GM19468 (cell line): ENCODE measurements around the gene TBX18.

Experiments used
- ATAC-seq: cut with Tn5 transposase; IDR thresholded peaks from one replicate; pipeline ENCODE4 v1.9.1; 2021; ENCODE audit warnings: mild to moderate bottlenecking, moderate library complexity, moderate number of reproducible peaks; ENCODE audit not compliant: unreplicated experiment; ENCODE audit errors: extremely low read depth

Gene TBX18

DNA sequence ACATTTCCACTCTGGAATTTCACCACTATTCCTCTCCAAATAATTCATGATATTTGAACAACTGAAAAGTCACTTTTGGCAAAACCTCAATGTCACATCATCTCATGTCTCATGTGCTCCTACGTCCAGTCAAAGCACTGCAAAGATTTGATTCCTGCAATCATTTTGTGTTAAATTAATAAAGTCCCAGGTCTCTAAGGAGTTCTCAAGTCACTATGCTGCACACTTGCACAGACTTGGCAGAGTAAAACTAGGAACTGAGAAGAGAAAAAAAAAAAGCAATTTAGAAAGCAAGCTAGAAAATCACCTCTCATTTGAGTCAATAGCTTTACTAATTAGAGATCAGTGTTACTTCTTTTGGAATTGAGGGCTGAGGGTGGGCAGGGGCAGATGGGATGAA lies 11.2 kb downstream of the TBX18 start:
- no peak for ATAC-seq

DNA sequence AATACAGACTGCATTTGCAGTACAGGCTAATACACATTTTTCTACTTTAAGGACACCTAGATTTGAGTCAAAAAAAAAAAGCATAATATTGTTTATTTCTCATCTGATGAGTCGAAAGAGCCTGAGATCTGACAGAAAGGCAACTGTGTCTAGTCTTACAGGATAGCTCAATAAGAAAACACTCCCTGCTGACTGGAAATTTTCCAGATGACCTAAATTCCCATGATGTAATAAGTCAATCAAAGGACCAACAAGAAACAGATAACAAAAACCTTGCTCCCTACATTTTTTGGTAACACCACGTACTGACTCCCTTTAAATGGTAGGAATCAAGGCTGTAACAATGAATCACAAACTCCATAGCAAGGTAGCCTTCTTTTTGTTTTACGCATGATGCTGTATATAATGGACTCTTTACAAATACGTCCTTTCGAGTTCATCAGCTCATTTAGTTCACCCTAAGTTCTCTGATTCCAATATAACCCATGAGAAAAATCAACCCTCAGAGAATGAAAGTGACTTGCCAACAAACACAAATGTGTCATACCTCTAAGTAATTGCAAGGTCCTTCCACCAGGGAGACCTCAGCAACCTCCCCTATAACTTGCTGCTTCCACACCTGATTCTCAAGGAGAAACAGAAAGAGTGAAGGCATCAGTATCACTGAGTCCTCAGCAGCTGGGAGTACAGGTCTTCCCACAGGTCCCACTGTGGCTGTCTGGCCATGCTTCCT lies 12.1 kb downstream of the TBX18 start:
- no peak for ATAC-seq

DNA sequence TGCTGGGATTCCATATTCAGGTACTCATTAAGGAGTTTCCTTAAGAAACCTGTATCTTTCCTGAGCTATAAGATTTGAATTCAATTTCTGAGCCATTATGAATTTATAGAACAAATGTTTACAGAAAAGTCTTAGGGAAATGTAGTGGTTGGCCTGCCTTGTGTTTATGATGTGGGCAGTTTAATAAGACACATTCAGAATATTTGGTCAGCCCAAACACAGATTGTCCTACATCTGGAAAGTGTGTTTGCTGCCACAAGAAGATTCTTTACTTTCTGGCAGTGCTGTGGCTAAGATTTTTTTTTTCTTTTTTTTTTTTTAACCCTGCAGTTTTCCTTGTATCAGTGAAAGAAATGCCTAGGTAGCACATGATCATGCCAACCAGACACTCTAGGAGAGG lies 15.2 kb downstream of the TBX18 start:
- no peak for ATAC-seq

DNA sequence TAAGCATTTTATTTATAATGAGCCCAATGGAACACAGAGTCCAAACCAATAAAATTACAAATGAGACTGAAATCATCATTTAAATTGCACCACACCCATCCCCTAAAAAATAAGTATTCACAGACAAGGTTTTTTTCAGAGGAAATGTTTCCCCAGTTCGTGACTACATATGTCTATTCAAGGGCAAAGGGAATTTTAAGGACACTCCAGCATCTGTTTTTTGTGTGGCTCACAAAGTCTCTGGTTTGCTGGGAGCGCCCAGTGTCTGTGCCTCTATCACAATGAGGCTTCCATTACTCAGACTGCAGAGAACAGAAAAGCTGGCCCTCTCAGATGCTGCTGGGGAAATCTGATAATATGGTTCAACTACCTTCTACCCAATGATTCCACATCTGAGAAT lies 16.0 kb downstream of the TBX18 start:
- no peak for ATAC-seq

DNA sequence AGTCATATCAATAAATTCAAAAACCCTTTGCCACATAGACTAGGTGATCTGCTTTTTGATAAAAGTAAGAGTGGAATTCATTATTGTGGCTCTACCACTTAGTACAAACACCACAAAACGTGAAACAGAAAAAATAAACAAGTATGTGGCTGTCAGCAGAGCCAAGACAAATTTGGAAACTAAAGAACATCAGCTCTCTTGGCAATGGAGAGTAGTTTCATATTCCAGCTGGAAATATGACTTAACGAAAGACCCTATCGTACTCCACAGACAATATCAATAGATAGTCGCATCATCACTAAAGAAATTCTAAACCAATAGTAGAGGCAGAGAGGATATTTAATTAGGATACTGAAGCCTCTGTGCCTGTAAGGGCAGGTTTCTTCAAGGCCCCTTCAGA lies 20.8 kb downstream of the TBX18 start:
- no peak for ATAC-seq

DNA sequence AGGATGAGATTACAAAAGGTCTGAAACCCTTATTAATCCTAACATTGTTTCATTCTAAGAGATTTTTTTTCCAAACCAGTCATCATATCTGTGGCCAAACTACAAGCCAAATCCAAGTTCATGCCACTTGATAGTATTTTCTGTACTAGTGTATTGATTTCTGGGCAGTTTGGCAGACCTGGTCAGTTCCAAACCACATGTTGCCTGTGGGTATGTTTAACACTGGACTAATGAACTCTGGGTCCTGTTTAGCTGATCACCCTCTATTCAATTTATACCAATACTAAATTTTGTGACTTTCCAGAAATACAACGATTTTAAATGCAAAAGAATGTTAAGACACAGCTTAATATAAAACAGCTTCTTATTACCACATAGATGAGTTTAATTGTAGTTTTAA lies 24.0 kb downstream of the TBX18 start:
- ATAC-seq, result no peak

DNA sequence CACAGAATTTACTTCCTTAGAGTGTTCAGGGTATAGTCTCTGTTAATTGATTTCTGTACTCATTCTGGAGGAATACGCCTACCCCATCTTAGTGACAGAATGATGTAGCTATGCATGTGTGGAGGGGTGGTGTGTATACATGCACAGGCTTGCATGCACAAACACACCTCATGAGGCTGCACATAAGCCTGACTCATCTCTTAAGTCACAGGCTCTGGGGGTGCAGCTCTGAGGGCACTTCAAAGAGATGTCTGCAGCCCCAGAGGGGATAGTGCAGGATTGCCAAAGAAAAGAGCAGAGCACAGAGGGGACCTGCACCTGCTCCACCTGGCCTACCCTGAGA lies 24.6 kb downstream of the TBX18 start:
- no peak for ATAC-seq

DNA sequence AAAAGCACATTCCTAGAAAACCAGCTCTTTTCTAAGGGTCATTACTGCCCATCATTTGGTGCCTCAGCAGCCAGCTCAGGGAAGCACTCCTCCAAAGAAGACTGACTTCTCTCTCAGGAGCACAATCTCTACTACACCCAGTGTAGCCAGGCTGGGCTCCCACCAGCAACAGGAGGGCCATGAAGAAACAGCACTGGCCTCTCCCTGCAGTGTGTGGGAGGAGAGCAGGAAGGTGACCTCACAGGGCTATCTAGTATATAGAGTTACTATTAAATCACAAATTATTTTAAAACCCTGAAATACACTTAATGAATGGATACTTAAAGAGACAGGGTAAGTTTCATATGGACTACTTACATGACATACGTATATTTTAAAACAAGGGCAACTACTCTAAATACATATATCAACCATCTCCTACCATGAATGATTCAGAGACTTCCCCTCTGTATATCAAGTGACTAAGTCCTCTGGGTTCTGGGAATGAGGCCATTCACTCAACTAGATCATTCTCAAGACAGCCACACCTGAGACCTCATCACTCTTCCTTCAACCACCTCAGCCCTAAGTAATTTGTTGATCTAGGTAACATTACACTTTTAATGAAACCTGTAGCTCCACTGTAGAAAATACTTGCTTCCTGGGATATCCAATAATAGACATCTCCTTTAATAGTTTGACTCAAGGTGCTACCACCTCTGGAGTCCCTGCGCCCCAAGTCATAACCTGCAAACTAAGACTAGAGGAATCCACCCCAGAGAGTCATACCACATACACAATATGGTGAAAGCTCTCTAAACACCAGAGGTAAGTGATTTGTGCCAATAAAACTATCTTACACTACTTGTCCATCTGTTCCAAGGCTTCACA lies 25.2 kb downstream of the TBX18 start:
- no peak for ATAC-seq

DNA sequence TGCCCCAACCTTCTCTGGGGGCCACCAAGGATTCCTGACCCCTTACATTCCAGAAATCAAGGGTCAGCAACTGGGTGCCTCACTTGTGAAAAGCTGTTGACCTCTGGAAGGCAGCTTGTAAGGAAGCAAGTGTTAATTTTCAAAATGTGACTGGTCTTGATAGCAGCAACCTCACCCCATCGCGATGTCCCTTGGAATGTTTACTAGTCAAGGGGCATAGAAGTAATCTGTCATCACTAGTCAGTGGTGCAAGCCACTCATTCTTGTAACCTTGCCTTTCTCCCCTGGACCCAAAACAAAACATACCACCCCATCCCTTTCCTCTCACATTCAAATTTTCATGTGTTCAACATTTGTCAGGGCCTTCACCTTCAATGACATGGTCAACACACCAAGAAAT lies 30.5 kb downstream of the TBX18 start:
- no peak for ATAC-seq

DNA sequence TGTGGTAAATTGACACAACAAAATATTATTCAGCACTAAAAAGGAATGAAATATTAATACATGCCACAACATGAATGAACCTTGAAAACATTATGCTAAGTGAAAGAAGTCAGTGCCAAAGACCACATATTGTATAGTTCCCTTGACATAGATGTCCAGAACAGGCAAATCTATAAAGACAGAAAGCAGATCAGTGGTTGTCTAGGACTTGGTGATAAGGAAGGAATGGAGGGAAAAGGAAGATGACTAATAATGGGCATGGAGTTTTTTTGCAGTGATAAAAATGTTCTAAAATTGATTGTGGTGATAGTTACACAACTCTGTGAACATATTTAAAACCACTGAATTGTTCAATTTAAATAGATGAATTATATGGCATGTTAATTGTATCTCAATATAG lies 32.5 kb downstream of the TBX18 start:
- no peak for ATAC-seq

DNA sequence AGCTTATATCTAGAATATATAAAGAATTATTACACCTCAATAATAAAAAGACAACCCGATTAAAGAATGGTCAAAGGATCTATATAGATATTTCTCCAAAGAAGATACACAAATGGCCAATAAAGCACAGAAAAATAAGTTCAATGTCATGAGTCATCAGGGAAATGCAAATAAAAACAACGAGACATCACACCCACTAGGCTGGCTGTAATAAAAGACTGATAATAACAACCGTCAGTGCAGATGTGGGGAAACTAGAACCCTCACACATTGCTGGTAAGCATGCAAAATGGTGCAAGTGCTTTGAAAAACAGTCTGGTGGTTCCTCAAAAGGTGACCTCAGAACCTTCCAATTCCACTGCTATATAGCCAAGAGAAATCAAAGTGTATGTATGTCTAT lies 33.0 kb downstream of the TBX18 start:
- ATAC-seq, result no peak

DNA sequence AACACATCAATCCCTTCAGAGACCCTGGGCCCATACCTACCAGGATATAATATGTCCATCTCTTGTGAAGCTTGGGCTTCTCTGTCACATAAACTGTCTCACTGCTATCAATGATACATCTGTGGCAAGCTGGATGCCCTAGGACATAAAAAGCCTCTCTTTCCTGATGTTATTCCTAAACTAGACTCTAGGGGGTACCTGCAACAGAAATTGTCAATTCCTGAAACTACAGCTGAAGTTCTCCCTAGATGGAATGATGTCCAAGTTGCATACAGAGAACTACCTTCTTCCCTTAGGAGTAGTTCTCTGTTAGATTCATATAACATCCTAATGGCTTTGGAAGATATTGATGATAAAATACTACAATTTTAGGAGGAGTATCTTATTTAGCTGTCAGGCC lies 35.8 kb downstream of the TBX18 start:
- no peak for ATAC-seq

DNA sequence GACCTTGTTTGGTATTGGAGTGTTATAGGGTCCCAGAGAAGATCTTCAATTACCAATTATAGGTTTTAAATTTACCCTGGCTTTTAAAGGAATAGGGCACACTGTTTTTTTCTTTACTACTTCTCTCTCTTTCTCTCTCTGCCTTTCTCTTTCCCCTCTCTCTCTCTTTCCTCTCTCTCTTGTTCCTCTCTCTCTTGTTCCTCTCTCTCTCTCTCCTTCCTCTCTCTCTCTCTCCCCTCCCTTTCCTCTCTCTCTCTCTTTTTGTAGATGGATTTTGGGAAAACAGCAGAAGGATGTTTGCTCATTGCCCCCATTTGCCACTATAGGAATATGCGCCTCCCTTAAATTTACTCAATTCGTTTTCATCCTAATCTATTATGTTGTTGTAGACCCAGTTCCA lies 45.2 kb downstream of the TBX18 start:
- ATAC-seq, result no peak

DNA sequence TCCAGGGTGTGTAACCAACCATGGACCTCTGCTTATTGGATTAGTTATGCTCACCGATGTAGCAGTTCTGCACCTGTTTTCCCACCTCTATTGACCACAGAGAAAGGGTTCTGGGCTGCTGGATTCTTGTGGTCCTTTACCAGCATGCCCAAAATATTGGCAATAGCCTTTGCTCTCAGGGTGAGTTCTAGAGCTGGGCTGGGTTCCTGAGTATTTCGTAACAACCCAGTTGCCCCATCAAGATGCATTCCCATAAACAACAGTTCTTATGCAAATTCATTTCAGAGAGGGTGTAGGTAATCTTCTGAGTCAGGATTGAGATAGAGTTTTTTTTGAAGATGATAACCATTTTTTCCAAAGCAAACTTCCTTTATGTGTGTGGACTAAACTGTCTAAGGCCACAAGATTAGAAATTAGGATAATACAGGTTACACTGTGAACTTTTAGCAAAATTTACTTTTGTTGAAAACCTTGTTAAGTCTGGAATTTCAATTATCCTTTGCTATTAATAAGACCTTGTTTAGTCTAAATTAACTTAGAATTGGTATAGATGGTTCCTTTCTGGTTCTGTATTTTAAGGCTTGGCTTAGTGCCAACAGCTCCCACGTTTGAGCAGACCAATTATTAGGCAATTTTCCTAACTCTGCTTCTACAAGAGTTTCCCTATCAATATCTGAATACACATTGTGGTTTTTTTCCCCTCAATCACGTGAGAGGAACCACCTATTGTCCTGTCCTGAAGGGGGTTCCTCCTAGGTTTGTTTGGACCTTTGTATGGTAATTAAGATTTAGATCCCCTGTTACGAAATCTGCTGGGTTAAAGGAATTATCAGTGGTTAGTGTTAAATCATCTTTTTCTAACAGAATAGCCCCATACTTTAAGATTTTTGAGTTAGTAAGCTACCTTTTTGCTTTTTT lies 46.1 kb downstream of the TBX18 start:
- ATAC-seq, result no peak

DNA sequence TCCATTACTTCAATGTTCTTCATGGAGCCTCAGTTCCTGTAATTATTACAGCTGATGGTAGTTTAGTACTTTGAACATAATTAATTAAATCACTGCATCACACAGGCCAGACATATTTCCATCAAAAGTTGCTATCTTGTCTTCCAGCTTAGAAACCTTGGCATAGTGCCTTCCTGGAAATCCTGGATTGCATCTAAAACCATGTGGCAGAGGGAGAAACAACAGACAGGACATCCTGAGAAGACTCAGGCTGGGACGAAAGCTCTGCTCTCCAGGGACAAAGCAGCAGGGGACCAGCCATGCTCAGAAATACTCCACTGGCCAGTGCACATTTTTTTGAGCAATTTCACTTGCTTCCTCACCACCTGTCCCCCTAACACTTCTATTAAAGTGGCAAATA lies 55.3 kb downstream of the TBX18 start:
- ATAC-seq, result no peak

DNA sequence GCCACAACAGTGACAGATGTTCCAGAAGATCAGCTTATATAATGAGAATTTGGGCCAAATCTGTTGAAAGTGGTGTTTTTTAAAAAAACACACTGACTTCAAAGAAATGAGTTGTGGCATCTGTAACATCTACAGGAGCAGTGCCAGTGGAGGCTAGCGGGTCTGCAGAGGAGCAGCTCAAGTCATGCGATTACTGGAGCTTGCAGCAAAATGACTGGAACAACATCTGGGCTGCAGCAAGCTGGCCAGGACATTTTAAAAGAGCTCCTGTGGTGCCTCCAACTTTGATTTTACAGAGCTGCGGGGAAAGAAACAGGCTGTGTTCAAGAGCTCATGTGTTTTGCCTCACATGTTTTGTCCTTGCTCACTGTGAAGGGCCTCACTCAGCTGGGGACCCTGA lies 57.2 kb downstream of the TBX18 start:
- no peak for ATAC-seq

DNA sequence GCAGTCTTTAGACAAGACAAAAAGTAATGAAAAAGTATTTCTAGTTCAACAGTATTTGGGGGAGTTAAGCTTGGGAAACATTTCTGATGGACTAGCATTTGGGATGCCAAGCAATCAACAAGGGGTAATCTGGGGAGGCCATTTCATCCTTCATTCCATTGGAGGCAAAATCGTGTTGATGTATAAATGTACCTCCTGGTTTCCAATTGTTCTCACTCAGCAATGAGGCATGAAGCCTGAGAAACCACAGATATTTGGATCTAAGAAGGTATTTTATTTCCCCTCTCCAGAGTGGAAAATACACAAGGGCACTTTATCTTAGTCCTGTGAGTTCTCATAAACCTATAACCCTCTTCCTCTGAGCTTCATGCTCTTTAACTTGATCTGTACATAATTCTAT lies 68.2 kb downstream of the TBX18 start:
- no peak for ATAC-seq

DNA sequence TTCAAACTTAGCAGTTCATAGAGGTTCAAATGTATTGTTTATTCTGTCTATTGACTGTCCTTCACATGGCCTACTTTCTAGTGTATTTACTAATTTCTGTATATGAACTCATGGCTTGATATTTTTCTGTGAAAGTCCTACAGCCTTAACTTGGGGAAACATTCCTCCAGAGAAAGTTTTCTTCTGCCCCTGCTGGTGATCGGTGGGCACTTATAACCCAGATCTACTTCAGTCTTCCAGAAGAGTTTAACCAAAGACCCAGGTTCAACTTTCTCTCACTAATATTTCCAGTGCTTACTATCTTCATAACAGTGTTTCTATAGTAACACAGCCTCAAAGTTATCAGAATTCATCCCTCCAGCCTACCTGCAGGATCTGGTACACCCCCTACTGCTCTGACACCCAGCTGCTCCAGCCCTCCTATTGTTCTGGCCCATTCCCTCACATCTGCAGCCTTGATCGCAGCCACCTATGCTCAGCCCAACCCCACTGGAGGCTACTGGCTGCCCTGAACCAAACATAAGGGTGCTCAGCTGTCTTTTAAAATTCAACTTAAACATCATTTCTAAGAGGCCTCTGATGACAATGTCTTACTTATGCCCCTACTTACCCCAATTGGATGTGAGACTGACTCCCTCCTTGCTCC lies 72.3 kb downstream of the TBX18 start:
- ATAC-seq, result no peak

DNA sequence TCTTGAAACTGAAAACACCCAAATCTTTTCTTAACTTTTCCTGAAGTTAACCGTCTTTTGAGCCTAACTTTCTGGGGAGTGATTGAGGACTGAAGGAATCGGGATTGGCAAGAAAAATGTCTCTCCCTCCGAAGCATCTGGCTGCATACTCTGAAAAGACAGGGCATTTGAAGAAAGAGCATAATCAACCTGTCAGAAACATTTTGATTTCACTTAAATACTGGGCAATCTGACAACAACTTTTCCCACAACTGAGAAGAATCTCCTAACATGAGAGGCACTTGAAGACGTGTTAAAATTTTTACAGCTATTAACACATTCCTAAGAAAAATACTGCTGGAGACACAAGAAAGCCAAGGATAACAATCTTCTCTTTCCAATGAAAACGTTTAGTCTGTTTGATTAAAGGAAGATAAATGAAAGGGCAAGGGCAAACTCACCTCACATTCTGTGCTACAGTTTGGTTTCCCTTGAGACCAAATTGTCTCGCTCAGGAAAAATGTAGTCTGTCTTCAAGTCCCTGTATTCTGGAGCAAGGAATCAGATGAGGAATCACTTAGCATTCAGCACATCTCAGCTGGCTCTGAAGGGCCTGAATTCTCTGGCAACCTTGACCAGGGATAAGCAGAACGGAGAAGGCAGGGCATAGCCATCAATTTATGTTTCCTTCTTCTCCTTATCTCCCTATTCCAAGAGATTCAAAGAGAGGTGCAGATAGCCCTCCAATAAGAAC lies 76.1 kb downstream of the TBX18 start:
- ATAC-seq, result no peak

DNA sequence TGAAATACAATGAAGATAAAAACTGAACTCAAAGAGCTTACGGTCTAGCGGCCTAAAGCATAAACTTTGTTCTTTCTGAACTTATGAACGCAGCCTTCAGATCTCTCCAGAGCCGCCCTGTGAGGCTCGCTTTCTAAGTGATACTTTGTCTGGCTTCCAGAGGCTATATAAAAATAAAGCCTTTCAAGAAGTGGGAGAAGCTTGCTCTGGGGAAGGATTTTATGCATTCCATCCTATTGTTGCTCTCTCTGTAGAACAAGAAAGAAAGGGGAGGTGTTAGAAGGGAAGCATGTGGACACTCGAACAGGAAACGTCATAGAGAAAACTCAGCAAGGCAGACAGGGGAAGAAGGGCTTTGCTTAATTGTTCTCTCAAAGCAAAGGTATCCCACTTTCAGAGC lies 77.0 kb downstream of the TBX18 start:
- ATAC-seq, result no peak
